GM19463 (cell line): Measurements from ENCODE around the gene ARHGEF7.
A peak's percentile ranks its signal among the peaks of the same experiment; 100 is the strongest.
"Not testable (repeated sequence)": the region's sequence is repeated elsewhere in the genome, so short reads cannot be mapped to it uniquely, and the experiment has no call there.

Experiments
- ATAC-seq: cut with Tn5 transposase; IDR thresholded peaks from one replicate; pipeline ENCODE4 v1.9.1; 2021; ENCODE audit warnings: mild to moderate bottlenecking, moderate library complexity; ENCODE audit not compliant: unreplicated experiment

Gene ARHGEF7

GRCh38 chr13:111189516-111189915 is 74.4 kb downstream of the ARHGEF7 start:
- ATAC-seq, result not testable (repeated sequence)

- not testable (repeated sequence) for ATAC-seq
Observed at GRCh38 chr13:111193223-111193622, 78.1 kb downstream of the ARHGEF7 start.

GRCh38 chr13:111194651-111195050 is 79.5 kb downstream of the ARHGEF7 start:
- ATAC-seq, result not testable (repeated sequence)

DNA sequence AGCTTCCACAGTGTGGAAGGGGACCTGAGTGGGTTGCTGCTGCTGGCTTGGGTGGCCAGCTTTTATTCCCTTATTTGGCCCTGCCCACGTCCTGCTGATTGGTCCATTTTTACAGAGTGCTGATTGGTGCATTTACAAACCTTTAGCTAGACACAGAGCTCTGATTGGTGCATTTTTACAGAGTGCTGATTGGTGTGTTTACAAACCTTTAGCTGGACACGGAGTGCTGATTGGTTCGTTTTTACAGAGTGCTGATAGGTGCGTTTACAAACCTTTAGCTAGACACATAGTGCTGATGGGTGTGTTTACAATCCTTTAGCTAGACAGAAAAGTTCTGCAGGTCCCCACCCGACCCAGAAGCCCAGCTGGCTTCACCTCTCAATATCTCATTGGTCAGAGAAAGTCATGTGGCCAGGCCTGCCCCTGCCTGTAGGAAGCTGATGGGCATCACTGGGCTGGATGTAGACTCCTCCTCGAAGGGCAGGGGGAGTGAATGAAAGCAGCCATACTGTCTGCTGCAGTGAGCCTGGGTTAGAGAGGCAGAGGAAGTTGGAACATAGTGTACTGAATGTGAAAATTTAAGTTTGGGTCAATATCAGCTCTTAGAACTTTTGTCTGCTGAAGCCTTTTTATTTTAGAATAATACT is 83.7 kb downstream of the ARHGEF7 start:
- ATAC-seq, result not testable (repeated sequence)

GRCh38 chr13:111201304-111201940 is 86.3 kb downstream of the ARHGEF7 start:
- ATAC-seq, result peak; percentile 33

DNA sequence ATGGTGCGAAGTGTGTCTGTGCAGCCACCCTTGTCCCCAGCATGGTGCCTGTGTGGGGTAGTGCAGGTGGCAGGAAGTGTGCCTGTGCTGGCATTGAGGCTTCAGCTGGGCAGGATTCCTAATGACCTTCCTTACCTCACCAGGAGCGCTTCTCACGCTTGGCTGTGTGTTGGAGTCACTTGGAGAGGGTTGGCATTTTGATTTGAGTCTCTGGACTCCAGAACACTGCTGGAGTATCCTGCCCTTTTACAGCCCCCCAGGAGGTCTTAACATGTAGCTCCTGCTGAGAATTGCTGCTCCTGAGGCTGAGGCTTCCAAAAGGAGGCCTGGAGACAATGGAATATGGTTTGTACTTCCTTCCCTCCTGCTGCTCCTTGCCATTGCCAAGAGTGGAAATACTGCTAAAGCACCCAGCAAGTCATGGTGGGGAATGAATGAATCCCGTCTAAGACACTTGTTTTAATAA is 87.1 kb downstream of the ARHGEF7 start:
- no peak for ATAC-seq

GRCh38 chr13:111202745-111203144 is 87.6 kb downstream of the ARHGEF7 start:
- peak; percentile 65 for ATAC-seq

- ATAC-seq, result no peak
Observed at GRCh38 chr13:111203736-111204389, 88.8 kb downstream of the ARHGEF7 start.

- no peak for ATAC-seq
Observed at GRCh38 chr13:111204438-111205177, 89.5 kb downstream of the ARHGEF7 start.

- no peak for ATAC-seq
Observed at GRCh38 chr13:111206148-111206547, 91.0 kb downstream of the ARHGEF7 start.

GRCh38 chr13:111209613-111210012 is 94.5 kb downstream of the ARHGEF7 start:
- ATAC-seq, result no peak

DNA sequence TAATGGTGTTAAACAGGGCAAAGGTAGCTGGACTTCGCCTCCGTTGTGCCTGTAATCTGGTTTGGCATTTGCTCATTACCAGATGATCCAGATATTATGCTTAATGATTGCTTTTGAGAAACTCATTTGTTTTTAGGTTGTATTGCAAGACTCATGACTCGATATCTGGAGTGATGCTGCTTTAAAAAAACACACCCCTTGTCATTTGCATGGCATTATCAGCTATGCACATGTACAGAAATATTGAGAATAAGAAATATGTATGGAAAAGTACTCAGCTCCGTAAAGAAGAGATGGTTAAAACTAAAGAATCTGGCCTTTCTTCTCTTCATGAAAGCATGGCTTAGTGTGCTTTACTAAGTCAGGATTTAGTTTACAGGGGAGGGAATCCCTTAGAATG is 95.0 kb downstream of the ARHGEF7 start:
- no peak for ATAC-seq

DNA sequence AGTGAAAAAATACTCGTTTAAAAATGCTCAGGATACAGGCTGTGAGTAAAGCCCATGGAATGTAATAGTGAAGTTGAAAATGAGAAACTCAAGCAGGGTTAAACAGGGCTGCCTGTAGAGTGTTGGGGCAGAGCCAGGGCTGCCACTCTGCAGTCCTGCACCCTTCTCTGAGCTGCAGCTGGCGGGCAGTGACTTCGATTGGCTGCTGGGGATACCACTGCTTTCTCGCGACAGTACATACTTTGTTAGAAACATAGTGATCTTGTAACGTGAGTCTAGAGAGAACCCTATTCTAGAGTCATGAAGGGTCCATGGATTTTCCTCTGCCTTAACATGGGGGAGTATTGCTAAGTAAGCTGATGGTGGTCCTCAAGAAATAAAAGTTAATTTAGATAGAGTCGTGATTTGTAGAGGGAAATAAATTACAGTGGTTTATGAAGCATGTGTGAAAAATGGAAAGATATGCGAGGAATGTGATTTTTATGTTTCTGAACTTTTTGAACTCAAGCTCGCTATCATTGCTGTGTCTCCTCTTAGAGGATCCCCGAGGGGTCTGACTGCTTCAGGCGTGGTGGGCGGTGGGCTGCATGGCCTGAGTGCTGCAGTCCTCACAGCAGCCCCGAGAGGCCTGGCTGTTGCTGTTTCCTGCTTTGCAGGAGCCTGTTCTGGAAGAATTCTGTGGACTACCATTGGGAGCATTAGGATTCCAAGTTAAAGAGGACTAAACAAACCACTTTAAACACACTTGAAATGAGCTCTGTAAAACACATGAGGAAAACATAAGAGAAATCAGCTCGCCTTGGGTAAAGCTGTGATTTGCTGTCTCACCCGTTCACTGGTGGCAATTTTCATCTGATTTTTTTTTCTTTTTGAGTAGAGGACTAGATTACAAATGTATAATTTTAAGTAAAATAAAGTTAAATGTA is 95.7 kb downstream of the ARHGEF7 start:
- ATAC-seq, result no peak

- no peak for ATAC-seq
Observed at GRCh38 chr13:111211789-111212516, 96.8 kb downstream of the ARHGEF7 start.

DNA sequence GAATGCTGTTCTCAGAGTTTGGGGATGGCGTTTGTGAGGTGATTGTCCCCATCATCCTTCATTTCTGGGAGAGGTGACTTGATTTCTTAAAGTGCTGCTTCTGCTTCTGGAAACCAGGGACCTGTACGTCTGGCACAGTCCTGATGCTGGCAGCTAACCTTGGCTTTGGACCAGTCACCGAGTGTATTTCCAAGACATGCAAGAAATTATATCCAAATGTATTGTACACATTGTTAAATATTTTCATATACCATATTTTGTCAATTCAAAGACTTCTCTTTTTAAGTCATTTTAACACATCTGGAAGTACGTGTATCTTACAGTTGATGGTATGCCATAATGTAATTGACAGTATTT is 97.4 kb downstream of the ARHGEF7 start:
- ATAC-seq, result no peak

DNA sequence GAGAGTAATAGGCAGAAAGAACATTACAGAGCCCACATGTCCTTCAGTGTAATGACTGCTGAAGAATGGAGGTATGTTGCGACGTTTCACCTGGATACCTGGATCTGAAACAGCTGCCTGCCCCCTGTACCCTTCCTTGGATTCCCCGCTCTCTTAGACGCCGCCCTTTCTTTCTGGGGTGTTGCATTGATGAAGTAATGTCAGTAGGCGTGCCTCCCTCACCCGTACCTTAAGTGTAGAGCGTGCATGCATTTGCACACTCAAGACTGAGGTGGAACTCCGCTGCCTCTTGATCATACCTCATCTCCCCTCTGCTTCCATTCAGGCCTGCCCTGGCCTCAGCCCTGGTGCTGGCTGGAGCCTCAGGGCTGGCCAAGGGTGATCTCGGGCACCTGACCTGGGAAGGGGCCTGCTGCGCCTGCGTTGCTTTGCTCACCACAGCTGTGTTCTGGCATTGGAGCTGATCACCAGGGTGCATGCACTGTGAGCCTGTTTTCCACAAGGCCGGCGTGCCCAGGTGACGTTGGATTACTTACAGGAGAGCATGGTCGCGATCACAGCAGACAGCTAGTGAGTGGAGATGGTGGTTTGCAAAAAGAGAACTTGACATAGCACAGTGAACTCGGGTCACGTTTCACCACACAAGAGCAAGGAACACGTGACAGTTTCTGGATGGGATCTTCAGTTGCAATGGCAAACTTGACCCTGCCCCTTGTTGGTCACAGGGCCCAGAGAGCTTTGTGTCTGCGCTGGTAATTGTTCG is 99.0 kb downstream of the ARHGEF7 start:
- peak; percentile 34 for ATAC-seq

DNA sequence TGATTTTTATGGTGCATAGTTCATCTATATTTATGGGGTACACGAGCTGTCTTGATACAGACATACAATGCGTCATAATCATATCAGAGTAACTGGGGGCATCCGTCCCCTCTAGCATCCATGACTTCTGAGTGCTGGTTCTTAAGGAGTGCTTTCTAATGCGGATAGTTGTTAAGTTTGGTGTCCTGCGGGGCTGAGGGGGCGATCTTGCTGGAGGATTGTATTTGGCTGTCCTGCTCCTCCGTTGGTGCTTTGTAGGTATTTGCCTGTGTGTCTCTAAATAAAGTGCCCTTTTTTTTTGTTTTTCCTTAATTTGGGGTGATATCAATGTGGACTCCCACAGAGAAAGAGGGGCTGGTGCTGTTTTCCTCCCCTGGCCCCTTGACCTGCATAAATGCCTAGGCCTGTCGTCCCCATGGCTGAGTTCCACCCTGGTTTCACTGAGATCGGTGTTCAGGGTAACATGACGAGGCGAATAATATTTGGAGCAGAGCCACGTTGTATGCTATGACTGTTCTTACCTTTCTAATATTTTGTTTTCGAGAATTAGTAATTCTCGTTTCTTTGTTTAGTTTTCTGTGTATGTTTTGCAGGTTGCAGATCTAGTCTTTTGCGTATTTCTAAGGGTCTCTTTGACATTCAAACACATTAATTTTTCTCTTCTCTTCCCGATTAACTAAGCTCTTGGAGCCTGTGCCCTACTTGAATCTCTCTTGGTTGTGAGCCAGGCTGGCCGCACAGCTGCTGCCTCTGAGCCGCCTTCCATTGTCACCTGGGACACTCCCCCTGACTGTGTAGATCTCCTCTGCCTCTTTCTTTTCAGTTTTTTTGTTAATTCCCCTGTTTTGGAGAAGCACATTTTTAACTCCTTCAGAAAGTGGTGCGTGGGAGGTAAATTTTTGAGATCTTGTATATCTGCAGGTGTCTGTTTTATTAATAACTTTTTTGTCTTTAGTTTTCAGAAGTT is 100.3 kb downstream of the ARHGEF7 start:
- ATAC-seq, result no peak
